ENCODE results near the gene WNT6.

GRCh38 chr2:218882461-218882816 lies 22.8 kb downstream of the WNT6 start:
- TF ChIP-seq CTCF (IDR thresholded peaks at IDR 0.05; ENCODE audit: low read depth, low read length, poor library complexity, severe bottlenecking) (no peak), EZH2phosphoT487 (IDR thresholded peaks at IDR 0.05; ENCODE audit: borderline replicate concordance, low read length) (no peak)

All from DOHH2 (cell line).